Endothelial cell of umbilical vein (primary cell): Measurements from ENCODE around the gene FANCF. TPM values are rescaled to one million over a fixed set of nuclear protein-coding genes. Genes with fewer than 3 reads are reported as not detected.
A peak's percentile ranks its signal among the peaks of the same experiment; 100 is the strongest.
"Not testable (repeated sequence)": the region's sequence is repeated elsewhere in the genome, so short reads cannot be mapped to it uniquely, and the experiment has no call there.

Experiments used
- BruUV-seq: library from RNA; stranded (reverse); fragments of 400-500 nt; replicated peaks from 2 replicates; lab custom pipeline; 2021; lab: Mats Ljungman, UMichigan
- CTCF ChIA-PET: fragments of 300-600, 350-600 bp; sonication (Branson Sonifier 250); formaldehyde crosslinking; loops from one replicate; lab custom pipeline; 2021; ENCODE audit warnings: antibody characterized with exemption, inconsistent platforms; lab: Charles Lee
- POLR2A ChIA-PET: fragments of 300-600, 350-600 bp; sonication (Branson Sonifier 250); formaldehyde crosslinking; loops from one replicate; lab custom pipeline; 2021; ENCODE audit warnings: antibody characterized with exemption, inconsistent platforms; lab: Charles Lee
- DNase-seq: peaks from one replicate; pipeline ENCODE4 v3.0.0-alpha.2; 2011; ENCODE audit warnings: low read depth, low spot score
- FAIRE-seq: peaks from 2 replicates; lab custom pipeline; 2011; peaks lifted over from hg19 to GRCh38; lab: Jason Lieb, UNC
- H2AFZ ChIP-seq: 2 replicates; pipeline ENCODE4 v1.6.0; 2012; ENCODE audit warnings: low read depth, low read length, control low read depth, inconsistent platforms
- H3K27ac ChIP-seq: 2 replicates; pipeline ENCODE4 v1.5.1; 2011; ENCODE audit warnings: low read depth, mild to moderate bottlenecking, control low read depth, low read length, moderate library complexity; ENCODE audit not compliant: insufficient read depth
- H3K27me3 ChIP-seq, 2 experiments: 2 replicates each; pipeline versions ENCODE4 v1.6.0 to v1.6.1; 2011; ENCODE audit warnings: low read length in 2 of 2, mixed read lengths in 1 of 2; ENCODE audit not compliant: control insufficient read depth in 2 of 2, insufficient read depth in 2 of 2
- H3K36me3 ChIP-seq, 2 experiments: 2 replicates in 1 of 2; 3 replicates in 1 of 2; pipeline ENCODE4 v1.5.1; 2011; ENCODE audit warnings: low read length in 2 of 2, mild to moderate bottlenecking in 1 of 2, moderate library complexity in 1 of 2; ENCODE audit not compliant: control insufficient read depth in 2 of 2, insufficient read depth in 2 of 2; ENCODE audit errors: extremely low read depth in 1 of 2
- H3K4me1 ChIP-seq: 3 replicates; pipeline ENCODE4 v1.5.1; 2011; ENCODE audit warnings: mild to moderate bottlenecking, low read length; ENCODE audit not compliant: control insufficient read depth, insufficient read depth; ENCODE audit errors: extremely low read depth
- H3K4me2 ChIP-seq: 2 replicates; pipeline ENCODE4 v1.6.1; 2011; ENCODE audit warnings: low read length, control low read depth, mixed read lengths; ENCODE audit not compliant: insufficient read depth
- H3K4me3 ChIP-seq, 3 experiments: fragments of 200-600 bp in 1 of 3; sonication (generic), shearing (Covaris generic) in 1 of 3; replicated peaks in 1 of 3; 2 replicates each; pipeline ENCODE4 v1.5.1; 2011 to 2016; ENCODE audit warnings: control low read depth in 3 of 3, low read length in 3 of 3, mild to moderate bottlenecking in 2 of 3, inconsistent platforms in 1 of 3, low read depth in 1 of 3, moderate library complexity in 1 of 3; ENCODE audit not compliant: insufficient read depth in 1 of 3
- H3K79me2 ChIP-seq: 2 replicates; pipeline ENCODE4 v1.6.0; 2012; ENCODE audit warnings: low read length, inconsistent platforms; ENCODE audit not compliant: control insufficient read depth, insufficient read depth
- H3K9ac ChIP-seq: replicated peaks from 2 replicates; pipeline ENCODE3; 2011; ENCODE audit warnings: low read length, control low read depth; ENCODE audit not compliant: insufficient read depth; ENCODE audit errors: extremely low read depth
- H3K9me1 ChIP-seq: replicated peaks from 3 replicates; pipeline ENCODE4 v1.6.0; 2011; ENCODE audit warnings: mild to moderate bottlenecking, low read length; ENCODE audit not compliant: control insufficient read depth, insufficient read depth; ENCODE audit errors: extremely low read depth
- H3K9me3 ChIP-seq: replicated peaks from 2 replicates; pipeline ENCODE4 v1.5.1; 2012; ENCODE audit warnings: low read length, inconsistent platforms; ENCODE audit not compliant: control insufficient read depth, insufficient read depth
- H4K20me1 ChIP-seq: replicated peaks from 2 replicates; pipeline ENCODE3; 2011; ENCODE audit warnings: mild to moderate bottlenecking, low read length; ENCODE audit not compliant: control insufficient read depth, insufficient read depth; ENCODE audit errors: extremely low read depth
- EZH2 ChIP-seq: IDR thresholded peaks from 2 replicates; pipeline ENCODE4 v1.6.1; 2012; ENCODE audit warnings: borderline replicate concordance, low read depth, mild to moderate bottlenecking, moderate library complexity, low read length, inconsistent platforms; ENCODE audit not compliant: severe bottlenecking
- FOS ChIP-seq: IDR thresholded peaks from 2 replicates; pipeline ENCODE4 v1.6.1; 2011; ENCODE audit warnings: mild to moderate bottlenecking, low read length, moderate library complexity, borderline replicate concordance; ENCODE audit not compliant: insufficient read depth
- GATA2 ChIP-seq: IDR thresholded peaks from 2 replicates; pipeline ENCODE4 v1.7.0; 2011; ENCODE audit warnings: low read depth, mild to moderate bottlenecking, moderate library complexity, mixed read lengths, low read length; ENCODE audit not compliant: insufficient read length, insufficient read depth
- JUN ChIP-seq: IDR thresholded peaks from 2 replicates; pipeline ENCODE4 v1.6.1; 2011; ENCODE audit warnings: borderline replicate concordance, low read depth; ENCODE audit not compliant: insufficient read length, insufficient read depth
- MYC ChIP-seq: IDR thresholded peaks from one replicate; pipeline ENCODE4 v1.6.1; 2011; ENCODE audit warnings: mild to moderate bottlenecking, low read depth, low read length
- POLR2A ChIP-seq: IDR thresholded peaks from 2 replicates; pipeline ENCODE4 v1.6.1; 2012; ENCODE audit warnings: low read depth, mild to moderate bottlenecking, control low read depth, low read length
- POLR2AphosphoS5 ChIP-seq: IDR thresholded peaks from 2 replicates; pipeline ENCODE4 v1.6.1; 2012; ENCODE audit warnings: low read depth, mild to moderate bottlenecking, control low read depth, low read length, moderate library complexity; ENCODE audit not compliant: insufficient read depth
- dilution Hi-C: fragments of 300-500 bp; cut with MboI; formaldehyde crosslinking; loops from one replicate; pipeline ENCODE4 v1.15.0; 2019; ENCODE audit warnings: low sequenced_read_pairs; ENCODE audit not compliant: extremely low pct_ligation_motif_present
- intact Hi-C: fragments of 100-400 bp; cut with micrococcal nuclease; formaldehyde crosslinking; loops from one replicate; pipeline ENCODE4 v1.10.0; 2022
- polyA plus RNA-seq, 4 experiments: library from polyadenylated mRNA; depleted of rRNA in 3 of 4; stranded (reverse) in 3 of 4; unstranded in 1 of 4; fragments of >200 nt; gene quantifications; 2 replicates each; pipeline versions ENCODE4 v1.2.1 to v1.2.3, GENCODE V29; 2011 to 2012; ENCODE audit warnings: missing spikeins in 1 of 4
- total RNA-seq: library from RNA; stranded (reverse); gene quantifications from 2 replicates; pipeline ENCODE4 v1.2.3, GENCODE V29; 2021
- TF ChIP-seq, protein P1 (sequence below), 2 donors: IDR thresholded peaks; 1 replicate in 1 of 2; 2 replicates in 1 of 2; pipeline ENCODE4 v1.5.1; 2011; ENCODE audit warnings: low read length in 2 of 2, mild to moderate bottlenecking in 2 of 2, moderate library complexity in 2 of 2, control low read depth in 1 of 2, inconsistent platforms in 1 of 2, low read depth in 1 of 2; ENCODE audit not compliant: insufficient read depth in 1 of 2; ENCODE audit errors: extremely low read depth in 1 of 2
- TF ChIP-seq, protein P2 (sequence below): IDR thresholded peaks from 2 replicates; pipeline ENCODE4 v1.6.1; 2011; ENCODE audit not compliant: insufficient read depth, insufficient read length

FANCF gene
- total and polyA plus RNA-seq, 2 donors (not counting 3 experiments of a cell fraction or from before 2014, with no cell fraction given): 2.6 to 7.6 TPM

DNA sequence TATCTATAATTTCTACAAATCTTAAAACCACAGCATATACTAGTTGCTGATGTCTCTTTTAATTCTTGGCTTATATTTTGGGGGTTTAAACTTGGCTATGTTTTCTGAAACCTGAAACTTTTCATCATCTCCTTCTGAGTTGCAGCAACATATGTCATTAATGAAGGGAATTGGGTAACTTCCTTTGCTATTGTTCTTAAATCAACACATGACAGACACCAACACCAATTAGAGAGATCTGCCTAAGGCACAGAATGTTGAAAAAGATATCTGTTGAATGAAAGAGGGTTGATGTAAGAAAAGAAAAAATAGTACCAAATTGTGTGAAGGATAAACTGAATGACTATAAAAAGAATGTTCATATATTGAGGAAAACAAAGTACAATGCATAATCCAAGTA is 30.5 kb upstream of the FANCF start:
- H3K9me3 ChIP-seq: no peaks in the 10 kb centered on the region
- H2AFZ ChIP-seq: no peak overlapping the region
- no peaks in the 10 kb centered on the region for H3K9me1 ChIP-seq
- DNase-seq (peak; percentile 23), FAIRE-seq (peak; percentile 55)
- POLR2A ChIA-PET: no interaction called here
- dilution Hi-C loops (no loop called here), intact Hi-C loops (no loop called here)
- no TSS peak for BruUV-seq
- no peak overlapping the region for H3K27ac ChIP-seq
- H3K27me3 ChIP-seq: peaks cover 4 to 7% of the 10 kb centered on the region in 2 experiments
- no peaks in the 10 kb centered on the region for H3K79me2 ChIP-seq
- H3K4me2 ChIP-seq: no peak overlapping the region
- no peaks in the 10 kb centered on the region for H4K20me1 ChIP-seq
- no peak overlapping the region for H3K9ac ChIP-seq
- H3K36me3 ChIP-seq: no peaks in the 10 kb centered on the region
- CTCF ChIA-PET: interaction anchor here (0.8 to 1.4 kb wide), 4 partner anchors 15 to 132 kb away, joined by 3 to 4 read pairs (median 3); no protein-coding TSS in a partner anchor
- no peak overlapping the region for H3K4me3 ChIP-seq
- H3K4me1 ChIP-seq: no peaks in the 10 kb centered on the region
- no peak for TF ChIP-seq JUN
- TF ChIP-seq, protein P1, sequence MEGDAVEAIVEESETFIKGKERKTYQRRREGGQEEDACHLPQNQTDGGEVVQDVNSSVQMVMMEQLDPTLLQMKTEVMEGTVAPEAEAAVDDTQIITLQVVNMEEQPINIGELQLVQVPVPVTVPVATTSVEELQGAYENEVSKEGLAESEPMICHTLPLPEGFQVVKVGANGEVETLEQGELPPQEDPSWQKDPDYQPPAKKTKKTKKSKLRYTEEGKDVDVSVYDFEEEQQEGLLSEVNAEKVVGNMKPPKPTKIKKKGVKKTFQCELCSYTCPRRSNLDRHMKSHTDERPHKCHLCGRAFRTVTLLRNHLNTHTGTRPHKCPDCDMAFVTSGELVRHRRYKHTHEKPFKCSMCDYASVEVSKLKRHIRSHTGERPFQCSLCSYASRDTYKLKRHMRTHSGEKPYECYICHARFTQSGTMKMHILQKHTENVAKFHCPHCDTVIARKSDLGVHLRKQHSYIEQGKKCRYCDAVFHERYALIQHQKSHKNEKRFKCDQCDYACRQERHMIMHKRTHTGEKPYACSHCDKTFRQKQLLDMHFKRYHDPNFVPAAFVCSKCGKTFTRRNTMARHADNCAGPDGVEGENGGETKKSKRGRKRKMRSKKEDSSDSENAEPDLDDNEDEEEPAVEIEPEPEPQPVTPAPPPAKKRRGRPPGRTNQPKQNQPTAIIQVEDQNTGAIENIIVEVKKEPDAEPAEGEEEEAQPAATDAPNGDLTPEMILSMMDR (IDR thresholded peaks at IDR 0.05; ENCODE audit: extremely low read depth in 1 of 2, insufficient read depth in 1 of 2, low read depth in 1 of 2, low read length in 2 of 2): no peak
- no peak for TF ChIP-seq POLR2A
- TF ChIP-seq FOS: no peak
- TF ChIP-seq GATA2: no peak
- TF ChIP-seq, protein P2, sequence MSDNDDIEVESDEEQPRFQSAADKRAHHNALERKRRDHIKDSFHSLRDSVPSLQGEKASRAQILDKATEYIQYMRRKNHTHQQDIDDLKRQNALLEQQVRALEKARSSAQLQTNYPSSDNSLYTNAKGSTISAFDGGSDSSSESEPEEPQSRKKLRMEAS: no peak
- TF ChIP-seq EZH2: no peak
- no peak for TF ChIP-seq MYC
- no peak for TF ChIP-seq POLR2AphosphoS5

DNA sequence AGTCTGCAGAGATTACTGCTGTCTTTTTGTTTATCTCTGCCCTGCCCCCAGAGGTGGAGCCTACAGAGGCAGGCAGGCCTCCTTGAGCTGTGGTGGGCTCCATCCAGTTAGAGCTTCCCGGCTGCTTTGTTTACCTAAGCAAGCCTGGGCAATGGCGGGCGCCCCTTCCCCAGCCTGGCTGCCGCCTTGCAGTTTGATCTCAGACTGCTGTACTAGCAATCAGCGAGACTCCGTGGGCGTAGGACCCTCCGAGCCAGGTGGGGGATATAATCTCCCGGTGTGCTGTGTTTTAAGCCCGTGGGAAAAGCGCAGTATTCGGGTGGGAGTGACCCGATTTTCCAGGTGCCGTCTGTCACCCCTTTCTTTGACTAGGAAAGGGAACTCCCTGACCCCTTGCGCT is 26.7 kb upstream of the FANCF start:
- CTCF ChIA-PET, dilution Hi-C loops, H3K27me3 ChIP-seq, BruUV-seq, H3K9me3 ChIP-seq, H3K4me1 ChIP-seq, H3K9me1 ChIP-seq, H3K79me2 ChIP-seq, DNase-seq, H2AFZ ChIP-seq, H3K27ac ChIP-seq, H3K36me3 ChIP-seq, POLR2A ChIA-PET, H3K4me3 ChIP-seq, intact Hi-C loops, FAIRE-seq, H4K20me1 ChIP-seq, H3K4me2 ChIP-seq, H3K9ac ChIP-seq: not testable (repeated sequence)
